ENCODE results near the gene CD99. TPM values are rescaled to one million over a fixed set of nuclear protein-coding genes. Genes with fewer than 3 reads are reported as not detected.
"Not testable (repeated sequence)": the region's sequence is repeated elsewhere in the genome, so short reads cannot be mapped to it uniquely, and the experiment has no call there.

CD99 gene
- total RNA-seq, 2 donors from 2014 or later, result 242 to 317 TPM

DNA sequence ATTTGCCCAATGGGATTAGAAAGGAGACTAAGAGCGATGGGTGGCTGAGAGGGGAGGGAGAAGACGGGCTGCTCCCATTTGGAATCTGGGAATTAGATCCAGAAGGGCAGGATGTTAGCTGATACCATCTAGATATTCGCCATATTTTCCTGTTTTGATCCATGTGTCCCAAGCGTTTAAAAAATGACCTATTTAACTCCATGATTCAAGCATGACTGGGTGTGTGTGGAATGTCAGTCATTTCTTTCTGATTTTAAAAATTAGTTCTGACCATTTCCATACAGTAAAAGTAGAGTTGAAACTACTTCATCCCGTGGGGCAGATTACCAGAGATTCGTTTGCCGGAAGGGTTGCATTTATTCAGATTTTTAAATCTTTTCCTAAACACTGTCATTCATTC, 61.3 kb downstream of the CD99 start:
- DNase-seq; ATAC-seq; intact Hi-C loops (cut with DNase I): not testable (repeated sequence)

DNA sequence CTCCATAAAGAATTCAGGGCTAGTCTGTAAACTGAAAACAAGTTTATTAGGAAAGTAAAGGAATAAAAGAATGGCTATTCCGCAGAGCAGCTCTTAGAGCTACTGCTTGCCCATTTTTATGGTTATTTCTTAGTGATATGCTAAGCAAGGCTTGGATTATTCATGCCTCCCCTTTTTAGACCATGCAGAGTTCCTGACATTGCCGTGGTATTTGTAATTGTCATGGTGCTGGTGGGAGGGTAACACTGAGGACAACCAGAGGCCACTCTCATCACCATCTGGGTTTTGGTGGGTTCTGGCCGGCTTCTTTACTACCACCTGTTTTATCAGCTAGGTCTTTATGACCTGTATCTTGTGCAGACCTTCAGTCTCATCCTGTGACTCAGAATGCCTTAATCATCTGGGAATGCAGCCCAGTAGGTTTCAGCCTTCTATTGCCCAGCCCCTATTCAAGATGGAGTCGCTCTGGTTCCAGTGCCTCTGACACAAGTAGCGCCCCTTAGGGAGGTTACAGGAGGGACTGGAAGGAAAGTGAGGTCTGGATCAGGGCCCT, 64.1 kb downstream of the CD99 start:
- ATAC-seq; intact Hi-C loops (cut with DNase I); DNase-seq: not testable (repeated sequence)

DNA sequence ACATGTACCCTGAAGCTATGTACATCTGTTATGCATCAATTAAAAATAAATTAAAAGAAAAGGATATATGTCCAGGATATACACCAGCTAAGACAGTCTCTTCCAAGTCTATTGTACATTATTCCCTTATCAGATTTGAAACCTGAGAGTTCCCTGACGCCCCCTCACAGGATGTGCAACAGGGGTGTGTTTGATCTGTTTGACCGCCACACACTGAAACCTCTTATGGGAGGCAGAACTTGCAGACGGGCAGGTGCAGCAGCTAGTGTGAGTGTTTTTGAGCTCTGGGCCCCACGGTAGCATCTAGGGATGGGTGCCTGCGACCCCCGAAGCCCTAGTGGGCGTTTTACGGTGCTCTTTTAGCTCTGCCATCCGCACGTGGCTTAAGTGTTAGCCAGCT, 65.5 kb downstream of the CD99 start:
- intact Hi-C loops (cut with DNase I), result no loop called here
- no peak for ATAC-seq
- no peak for DNase-seq

DNA sequence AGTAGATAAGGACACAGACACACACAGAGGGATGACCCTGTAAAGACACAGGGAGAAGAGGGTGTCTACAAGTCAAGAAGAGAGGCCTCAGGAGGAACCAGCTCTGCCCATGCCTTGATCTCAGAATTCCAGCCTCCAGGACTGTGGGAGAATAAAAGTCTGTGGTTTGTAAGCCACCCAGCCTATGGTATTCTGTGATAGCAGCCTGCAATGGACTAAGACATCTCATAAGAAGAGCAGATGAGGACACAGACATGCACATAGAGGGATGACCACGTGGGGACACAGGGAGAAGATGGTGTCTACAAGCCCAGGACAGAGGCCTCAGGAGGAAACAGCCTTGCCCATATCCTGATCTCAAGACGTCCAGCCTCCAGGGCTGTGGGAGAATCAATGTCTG, 70.2 kb downstream of the CD99 start:
- ATAC-seq, result no peak
- DNase-seq, result no peak
- intact Hi-C loops (cut with DNase I), result no loop called here

DNA sequence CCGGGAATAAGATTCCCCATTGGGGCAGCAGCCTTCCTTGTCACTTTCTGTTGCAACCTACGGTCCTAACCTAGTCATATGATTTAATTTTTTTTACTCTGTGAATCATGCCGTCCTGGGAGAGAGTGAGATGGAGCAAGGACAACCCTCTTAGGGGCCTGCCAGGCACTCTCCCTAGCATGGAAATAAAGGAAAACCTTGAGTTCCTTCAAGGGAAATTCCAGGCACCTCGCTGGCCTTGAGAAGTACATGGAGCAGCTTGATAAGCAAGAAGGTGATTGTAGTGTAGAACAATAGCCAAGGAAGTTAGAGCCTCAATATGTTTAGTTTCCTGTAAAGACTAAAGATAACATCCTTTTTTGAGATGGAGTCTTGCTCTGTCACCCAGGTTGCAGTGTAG, 71.6 kb downstream of the CD99 start:
- ATAC-seq; DNase-seq; intact Hi-C loops (cut with DNase I): not testable (repeated sequence)

DNA sequence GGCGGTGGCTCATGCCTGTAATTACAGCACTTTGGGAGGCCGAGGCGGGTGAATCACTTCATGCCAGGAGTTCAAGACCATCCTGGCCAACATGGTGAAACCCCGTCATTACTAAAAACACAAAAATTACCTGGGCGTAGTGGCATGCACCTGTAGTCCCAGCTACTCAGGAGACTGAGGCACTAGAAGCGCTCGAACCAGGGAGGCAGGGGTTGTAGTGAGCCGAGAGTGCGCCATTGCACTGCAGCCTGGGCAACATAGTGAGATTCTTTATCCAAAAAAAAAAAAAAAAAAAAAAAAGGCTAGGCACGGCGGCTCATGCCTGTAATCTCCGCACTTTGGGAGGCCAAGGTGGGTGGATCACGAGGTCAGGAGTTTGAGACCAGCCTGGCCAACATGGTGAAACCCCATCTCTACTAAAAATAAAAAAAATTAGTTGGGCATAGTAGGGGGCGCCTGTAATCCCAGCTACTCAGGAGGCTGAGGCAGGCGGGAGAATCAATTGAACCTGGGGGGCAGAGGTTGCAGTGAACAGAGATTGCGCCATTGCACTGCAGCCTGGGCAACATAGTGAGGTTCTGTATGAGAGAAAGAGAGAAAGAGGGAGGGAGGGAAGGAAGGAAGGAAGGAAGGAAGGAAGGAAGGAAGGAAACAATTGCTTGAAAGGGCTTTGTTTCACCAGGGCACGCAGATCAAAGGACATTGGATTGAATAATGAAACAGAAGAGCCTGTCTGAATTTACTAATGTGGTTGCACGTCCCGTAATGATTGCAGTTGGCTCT, 73.9 kb downstream of the CD99 start:
- intact Hi-C loops (cut with DNase I); DNase-seq; ATAC-seq: not testable (repeated sequence)

DNA sequence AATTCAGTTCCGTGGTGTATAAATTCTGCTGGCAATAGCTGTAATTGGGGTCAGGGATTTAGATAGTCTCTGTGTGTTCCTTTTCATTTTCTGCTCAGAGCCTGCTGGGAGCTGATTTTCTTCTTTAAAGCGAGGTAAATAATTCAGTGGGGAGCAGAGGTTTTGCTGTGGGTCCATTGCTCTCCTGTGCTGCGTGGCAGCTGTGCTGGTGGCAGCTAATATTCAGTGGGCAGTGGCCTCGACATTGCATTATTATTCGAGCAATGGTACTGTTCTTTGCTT, 74.4 kb downstream of the CD99 start:
- ATAC-seq, result no peak
- DNase-seq, result no peak
- intact Hi-C loops (cut with DNase I), result no loop called here

DNA sequence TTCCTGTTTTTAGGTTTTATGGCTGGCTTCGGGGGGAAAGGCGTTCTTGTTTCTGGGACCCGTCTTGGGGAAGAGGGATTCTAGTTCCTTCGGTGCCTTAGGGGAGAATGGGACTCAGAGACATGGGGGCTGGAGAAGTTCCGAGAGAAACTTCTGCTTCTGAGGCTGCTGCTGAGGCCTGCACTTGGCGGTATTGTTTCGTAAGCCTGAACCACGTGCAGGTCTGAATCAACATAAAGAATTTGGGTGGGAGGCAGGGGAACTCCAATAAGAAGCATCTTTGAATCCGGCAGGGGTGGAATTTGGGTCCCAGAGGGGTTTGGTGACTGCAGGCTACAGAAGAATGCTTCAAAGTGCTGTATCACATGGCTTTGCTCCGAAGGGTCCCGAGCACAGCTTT, 75.8 kb downstream of the CD99 start:
- intact Hi-C loops (cut with DNase I), result no loop called here
- DNase-seq (no peak), ATAC-seq (no peak)

DNA sequence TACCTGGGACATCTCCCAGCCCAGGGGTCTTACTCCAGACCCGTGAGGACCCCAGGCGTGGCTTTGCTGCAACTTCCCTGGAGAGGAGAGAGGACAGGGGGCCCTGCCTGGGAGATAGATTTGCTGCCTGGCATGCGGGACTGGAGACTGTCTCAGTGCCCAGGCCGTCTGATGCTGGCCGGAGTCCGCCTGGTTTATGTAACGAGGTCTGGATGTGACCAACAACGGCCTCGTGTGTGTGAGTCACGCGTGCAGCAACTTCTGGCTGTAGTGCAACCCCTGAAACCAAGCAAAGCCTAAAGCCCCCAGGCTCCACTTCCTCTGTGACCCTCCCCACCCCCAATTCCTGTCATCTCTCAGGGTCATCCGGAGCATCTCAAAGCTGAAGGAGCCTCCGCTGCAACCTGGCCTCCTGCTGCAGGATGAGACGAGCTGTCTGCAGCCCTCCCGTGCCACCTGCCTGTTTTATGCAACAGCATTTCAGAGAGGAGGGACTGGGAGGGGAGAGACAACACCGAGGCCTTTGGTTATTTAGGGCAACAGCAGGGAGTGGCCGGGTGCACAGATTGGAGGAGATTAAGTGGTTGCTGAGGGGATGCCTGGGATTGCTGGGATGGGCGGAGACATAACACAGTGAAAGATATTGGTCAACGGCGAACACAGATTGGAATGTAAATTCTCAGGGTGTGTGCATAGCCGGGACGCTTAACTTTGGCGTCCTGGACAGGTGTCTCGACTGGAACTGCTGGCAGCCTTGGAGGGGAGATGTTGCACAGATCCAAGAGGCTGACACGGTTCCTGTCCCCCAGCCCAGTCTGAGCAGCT, 76.7 kb downstream of the CD99 start:
- intact Hi-C loops (cut with DNase I), result no loop called here
- ATAC-seq (peak; percentile 22 to 53), DNase-seq (peak; percentile 34)

DNA sequence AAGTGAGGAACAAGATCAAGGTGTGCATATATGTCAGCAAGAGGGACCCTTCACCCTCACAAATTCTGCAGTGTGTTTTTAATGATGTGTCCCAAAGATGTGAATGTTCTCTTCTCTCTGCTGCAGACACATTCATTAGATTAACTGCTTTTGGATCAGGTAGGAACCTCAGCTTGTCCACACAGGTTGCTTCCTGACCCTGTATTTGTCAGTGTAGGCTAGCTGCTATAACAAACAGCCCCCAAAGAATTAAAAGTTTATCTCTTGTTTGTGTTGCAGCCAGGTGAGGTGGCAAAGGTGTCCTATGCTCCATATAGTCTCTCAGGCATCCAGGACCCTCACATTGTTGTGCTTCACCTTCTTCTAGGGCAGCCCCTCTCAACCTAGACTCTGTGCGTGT, 78.5 kb downstream of the CD99 start:
- DNase-seq, result no peak
- intact Hi-C loops (cut with DNase I), result no loop called here
- no peak for ATAC-seq

DNA sequence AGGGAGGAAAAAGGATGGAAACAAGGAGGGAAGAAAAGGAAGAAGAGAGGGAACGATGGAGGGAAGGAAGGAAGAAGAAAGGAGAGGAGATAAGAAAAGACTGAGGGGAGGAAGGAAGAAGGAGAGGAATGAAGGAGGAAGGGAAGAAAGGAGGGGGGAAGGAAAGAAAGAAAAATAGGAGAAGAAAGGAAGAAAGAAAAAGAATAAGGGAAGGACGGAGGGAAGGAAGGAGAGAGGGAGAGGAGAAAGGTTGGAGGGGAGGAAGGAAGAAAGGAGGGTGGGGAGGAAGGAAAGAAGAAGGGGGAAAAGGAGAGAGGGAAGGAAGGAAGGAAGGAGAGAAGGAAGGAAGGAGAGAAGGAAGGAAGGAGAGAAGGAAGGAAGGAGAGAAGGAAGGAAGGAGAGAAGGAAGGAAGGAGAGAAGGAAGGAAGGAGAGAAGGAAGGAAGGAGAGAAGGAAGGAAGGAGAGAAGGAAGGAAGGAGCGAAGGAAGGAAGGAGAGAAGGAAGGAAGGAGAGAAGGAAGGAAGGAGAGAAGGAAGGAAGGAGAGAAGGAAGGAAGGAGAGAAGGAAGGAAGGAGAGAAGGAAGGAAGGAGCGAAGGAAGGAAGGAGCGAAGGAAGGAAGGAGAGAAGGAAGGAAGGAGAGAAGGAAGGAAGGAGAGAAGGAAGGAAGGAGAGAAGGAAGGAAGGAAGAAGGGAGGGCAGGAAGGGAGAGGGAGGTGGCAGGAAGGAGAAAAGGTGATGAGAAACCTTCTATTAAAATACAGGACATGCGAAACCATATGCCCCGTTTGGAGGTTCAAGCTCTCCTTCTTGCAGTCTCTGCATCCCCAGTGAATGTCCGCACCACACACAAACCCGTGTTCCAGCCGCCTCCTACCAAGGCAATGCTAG, 82.3 kb downstream of the CD99 start:
- ATAC-seq; DNase-seq; intact Hi-C loops (cut with DNase I): not testable (repeated sequence)

DNA sequence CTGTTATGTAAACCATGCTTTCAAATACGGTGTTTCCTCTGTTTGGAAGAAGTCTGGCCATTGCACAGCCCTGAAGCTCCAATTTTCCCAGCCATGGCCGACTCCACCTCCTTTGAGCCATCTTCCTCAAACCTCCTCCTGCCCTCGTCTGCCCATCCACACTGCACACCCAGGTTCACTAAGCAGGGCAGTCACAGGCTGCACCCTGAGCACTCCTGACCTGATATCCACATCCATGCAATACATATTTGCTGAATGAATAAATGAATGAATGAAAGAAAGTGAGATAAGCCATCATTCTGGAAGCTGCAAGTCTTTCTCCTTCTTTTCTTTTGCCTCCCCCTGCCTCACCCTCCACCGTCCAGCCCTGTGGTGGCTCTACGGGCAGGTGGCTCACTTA, 83.0 kb downstream of the CD99 start:
- ATAC-seq, result no peak
- no peak for DNase-seq
- intact Hi-C loops (cut with DNase I), result no loop called here

DNA sequence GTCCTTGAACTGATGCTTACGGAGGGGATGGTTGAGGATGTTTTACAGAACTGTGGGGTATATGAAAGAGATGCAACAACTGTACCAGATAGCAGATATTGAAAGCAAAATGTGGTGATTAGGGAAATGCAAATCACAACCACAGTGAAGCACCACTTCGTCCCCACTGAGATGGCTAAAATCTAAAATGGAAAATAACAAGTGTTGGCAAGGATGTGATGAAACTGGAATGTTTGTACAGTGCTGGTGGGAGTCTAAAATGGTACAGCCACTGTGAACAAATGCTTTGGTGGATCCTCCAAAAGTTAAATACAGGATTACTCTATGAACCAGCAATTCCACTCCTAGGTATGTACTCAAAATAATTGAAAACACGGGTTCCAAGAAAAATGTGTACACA, 83.7 kb downstream of the CD99 start:
- no peak for DNase-seq
- intact Hi-C loops (cut with DNase I), result no loop called here
- no peak for ATAC-seq

DNA sequence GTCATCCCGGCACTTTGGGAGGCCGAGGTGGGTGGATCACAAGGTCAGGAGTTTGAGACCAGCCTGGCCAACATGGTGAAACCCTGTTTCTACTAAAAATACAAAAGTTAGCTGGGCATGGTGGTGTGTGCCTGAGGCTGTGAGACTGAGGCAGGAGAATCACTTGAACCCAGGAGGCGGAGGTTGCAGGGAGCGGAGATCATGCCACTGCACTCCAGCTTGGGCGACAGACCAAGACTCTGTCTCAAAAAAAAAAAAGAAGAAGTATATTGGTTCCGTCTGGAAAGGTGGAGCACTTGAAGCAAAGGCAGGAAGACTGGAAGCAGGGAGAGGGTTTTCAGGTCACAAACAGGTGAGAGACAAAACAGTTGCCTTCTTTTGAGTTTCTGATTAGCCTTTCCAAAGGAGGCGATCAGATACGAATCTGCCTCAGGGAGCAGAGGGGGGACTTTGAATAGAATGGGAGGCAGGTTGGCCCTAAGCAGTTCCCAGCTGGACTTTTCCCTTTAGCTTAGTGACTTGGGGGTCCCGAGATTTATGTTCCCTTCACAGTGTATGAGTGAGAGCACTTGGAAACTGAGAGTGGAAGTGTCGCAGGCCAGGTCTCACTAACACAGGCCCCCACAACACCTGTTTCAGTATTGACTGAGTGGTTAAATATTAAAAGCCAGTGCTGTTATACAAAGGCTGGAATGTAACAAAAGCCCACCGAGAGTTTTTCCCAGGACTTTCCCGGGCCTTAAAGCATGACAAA, 89.6 kb downstream of the CD99 start:
- intact Hi-C loops (cut with DNase I); DNase-seq: not testable (repeated sequence)

DNA sequence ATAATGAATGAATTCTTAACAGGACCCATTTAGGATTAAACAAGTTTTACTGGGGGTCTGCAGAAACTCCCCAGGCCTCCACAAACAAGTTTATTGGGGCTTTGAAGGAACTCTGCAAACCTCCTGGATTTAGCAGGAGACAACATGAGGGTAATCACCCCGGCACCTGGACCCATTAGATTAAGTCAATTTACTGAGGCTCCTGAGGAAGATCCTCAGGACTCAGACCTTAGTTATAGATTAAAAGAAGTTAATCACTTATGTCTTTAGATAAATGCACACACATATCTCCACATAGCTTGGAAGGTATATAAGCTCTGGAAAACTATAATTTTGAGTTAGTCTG, 90.1 kb downstream of the CD99 start:
- intact Hi-C loops (cut with DNase I), result no loop called here
- DNase-seq (no peak), ATAC-seq (no peak)

More for the DNA sequence above, 89.6 kb downstream of the CD99 start:
- not testable (repeated sequence) for ATAC-seq

DNA sequence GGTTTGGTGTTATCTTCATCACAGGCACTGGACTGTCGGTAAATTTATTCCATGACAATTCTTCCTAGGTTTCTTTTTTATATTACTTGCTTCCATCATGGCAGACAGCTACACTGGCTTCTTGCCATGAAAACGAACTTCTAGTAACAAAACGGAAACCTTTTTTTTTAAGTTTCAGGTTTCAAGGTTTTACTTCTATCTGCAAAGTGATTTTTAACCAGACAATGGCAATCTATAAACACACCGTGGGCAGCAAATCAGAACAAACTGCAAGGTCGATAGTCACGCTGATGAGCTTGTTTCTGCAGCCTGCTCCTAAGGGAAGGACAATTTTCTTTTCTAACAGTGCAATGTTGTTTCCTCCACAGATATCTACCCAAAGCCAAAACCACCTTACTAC, 90.6 kb downstream of the CD99 start:
- no peak for ATAC-seq
- intact Hi-C loops (cut with DNase I), result no loop called here
- no peak for DNase-seq

DNA sequence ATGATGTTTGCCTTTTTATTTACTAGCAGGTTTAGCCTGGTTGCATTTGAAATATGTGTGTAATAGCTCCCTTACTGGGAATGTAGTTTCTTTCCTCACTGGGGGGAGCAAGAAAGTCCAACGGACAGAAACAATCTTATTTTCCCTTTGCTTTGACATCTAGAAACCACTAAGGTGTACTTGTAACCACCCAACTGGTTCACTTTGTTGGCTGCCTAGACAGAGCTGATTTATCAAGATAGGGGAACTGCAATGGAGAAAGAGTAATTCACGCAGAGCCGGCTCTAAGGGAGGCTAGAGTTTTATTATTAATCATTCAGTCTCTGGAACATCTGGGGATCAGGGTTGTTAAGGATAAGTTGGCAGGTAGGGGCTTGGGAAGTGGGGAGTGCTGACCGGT, 91.1 kb downstream of the CD99 start:
- ATAC-seq (no peak), DNase-seq (no peak)
- intact Hi-C loops (cut with DNase I), result no loop called here

DNA sequence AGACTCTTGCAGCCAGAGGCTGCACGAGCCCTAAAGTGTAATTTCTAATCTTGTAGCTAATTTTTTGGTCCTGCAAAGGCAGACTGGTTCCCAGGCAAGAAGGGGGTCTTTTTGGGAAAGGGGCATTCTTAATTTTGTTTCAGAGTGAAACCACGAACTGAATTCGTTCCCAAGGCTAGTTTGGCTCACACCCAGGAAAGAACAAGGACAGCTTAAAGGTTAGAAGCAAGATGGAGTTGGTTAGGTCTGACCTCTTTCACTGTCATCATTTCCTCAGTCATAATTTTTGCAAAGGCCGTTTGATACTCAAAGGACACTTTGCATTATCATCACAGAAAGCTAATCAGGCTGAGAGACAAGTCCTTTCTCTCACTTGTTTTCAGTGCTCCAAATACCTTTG, 91.7 kb downstream of the CD99 start:
- DNase-seq, result no peak
- intact Hi-C loops (cut with DNase I), result no loop called here

DNA sequence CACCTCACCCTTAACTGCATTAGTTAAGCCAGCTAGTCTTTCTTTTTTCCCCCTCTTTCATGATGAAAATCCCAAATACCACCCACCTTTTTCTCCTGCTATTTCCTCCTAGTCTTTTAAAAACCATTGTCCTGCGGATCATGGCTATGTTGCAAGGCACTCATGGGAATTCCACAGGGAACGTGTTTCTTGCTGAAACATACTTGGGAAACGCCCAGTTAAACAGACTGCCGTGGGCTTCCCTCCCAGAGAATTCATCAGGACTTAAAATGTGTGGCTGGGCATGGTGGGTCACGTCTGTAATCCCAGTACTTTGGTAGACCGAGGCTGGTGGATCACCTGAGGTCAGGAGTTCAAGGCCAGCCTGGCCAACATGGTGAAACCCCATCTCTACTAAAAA, 92.9 kb downstream of the CD99 start:
- intact Hi-C loops (cut with DNase I), result no loop called here
- peak; percentile 29 for DNase-seq

More for the DNA sequence above, 91.7 kb downstream of the CD99 start:
- ATAC-seq, result no peak

More for the DNA sequence above, 92.9 kb downstream of the CD99 start:
- ATAC-seq, result no peak
